NCI-H510A treated with DMSO at 0.1 percent for 48 hours (cell line): ENCODE measurements around the gene TMEM54.
"Not testable (repeated sequence)": the region's sequence is repeated elsewhere in the genome, so short reads cannot be mapped to it uniquely, and the experiment has no call there.

ENCODE experiments used
- DNase-seq: peaks from one replicate; lab custom pipeline; 2025; lab: John Stamatoyannopoulos, UW

The TMEM54 gene

GRCh38 chr1:32919811-32920733, 18.9 kb upstream of the TMEM54 start:
- no peak for DNase-seq

- DNase-seq, result no peak
These were observed 17.0 kb upstream of the TMEM54 start for GRCh38 chr1:32918179-32918578.

DNA sequence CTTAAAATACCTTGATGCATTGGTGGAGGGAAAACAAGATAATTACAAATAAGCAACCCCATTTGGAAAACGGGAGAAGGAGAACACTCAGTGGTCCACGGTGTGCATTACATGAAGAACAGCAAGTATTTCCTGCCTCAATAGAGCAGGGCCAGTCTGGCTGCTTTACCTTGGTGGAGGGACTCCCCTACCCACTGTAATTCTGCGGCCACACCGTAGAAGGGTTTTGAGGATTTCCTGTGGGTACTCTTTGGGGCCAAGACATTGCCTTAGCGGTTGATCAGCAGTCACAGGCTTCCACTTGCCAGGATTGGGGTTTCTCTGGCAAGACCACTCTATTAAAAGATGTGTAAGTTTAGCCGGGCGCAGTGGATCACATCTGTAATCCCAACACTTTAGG, 16.3 kb upstream of the TMEM54 start:
- DNase-seq, result no peak

DNA sequence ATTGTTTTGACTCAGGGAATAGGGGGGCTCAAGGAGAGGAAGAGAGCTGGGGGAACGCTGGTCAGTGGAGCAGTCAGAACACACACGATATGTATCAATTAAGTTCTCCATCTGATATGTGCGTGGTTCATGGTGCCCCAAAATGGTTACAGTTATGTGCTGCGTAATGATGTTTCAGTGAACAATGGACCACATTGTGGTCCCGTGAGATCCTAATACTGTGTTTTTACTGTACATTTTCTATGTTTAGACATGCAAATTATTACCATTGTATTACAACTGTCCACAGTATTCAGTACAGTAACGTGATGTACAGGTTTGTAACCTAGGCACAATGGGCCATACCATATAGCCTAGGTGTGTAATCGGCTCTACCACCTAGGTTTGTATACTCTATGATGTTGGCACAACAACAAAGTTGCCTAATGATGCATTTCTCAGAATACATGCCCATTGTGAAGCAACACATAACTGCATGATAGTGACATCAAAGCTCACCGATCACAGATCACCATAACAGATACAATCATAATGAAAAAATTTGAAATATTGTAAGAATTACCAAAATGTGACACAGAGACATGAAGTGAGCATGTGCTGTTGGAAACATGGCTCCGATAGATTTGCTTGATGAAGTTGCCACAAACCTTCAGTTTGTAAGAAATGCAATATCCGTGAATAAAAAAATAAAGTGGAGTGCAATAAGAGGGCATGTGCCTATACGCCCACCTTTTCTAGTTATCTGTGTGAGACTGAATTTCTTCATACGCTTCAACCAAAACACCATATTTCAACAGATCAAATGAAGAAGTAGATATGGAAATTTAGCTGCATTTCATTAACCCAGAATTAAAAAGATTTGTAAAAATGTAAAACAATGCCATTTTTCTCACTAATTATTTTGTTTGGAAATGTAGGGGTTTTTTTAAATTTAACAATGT, 14.8 kb upstream of the TMEM54 start:
- DNase-seq, result no peak

DNA sequence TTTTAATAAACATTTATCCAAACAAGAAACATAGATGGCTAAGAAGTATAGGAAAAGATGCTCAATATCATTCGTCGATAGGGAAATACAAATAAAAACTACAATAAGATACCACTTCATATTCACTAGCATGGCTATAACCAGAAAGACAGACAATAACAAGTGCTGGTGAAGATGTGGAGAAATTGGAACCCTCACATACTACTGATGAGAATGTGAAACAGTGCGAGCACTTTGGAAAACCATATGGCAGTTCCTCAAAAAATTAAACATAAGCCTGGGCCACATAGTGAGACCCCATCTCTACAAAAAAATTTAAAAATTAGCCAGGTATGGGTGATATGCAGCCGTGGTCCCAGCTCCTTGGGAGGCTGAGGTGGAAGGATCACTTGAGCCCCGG, 9.1 kb upstream of the TMEM54 start:
- no peak for DNase-seq

- no peak for DNase-seq
These were observed 6.2 kb upstream of the TMEM54 start for GRCh38 chr1:32907435-32907834.

DNA sequence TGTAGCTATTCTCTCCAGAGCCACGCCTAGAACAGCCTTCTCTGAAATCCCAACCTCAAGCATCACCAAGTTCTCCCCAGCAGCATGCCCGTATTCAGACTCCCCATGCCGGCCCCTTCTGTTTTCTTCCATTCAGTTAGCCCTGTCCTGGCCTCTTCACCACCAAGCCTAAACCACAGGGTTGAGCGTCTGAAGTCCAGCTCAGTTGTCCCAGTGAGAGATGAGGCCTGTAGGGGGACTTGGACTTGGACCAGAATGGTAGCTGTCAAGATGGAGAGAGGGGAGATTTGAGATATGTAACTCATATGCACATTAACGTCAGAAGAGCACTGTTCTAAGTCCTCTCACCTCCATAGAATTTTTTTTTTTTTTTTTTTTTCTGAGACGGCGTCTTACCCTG, 5.5 kb upstream of the TMEM54 start:
- DNase-seq, result no peak

- DNase-seq, result not testable (repeated sequence)
These were observed 4.4 kb upstream of the TMEM54 start for GRCh38 chr1:32905588-32905987.

DNA sequence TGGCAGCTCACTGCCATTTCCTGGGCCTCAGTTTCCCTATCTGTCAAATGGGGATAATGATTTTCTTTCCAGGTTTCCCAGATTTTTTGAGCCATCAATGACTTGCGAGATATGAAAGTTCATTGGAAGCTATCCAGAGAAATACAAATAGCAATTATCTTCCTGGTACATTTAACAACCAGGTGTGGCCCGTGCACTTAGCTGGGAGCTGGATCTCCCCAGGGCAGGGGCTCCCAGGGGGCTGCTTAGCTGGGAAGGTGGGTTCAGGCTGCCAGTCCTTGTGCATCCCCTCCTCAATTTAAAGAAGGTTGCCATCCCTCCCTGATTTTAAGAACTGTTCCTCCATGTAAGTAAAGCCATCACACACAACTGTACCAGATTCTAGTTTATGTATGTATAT, 3.6 kb upstream of the TMEM54 start:
- no peak for DNase-seq

DNA sequence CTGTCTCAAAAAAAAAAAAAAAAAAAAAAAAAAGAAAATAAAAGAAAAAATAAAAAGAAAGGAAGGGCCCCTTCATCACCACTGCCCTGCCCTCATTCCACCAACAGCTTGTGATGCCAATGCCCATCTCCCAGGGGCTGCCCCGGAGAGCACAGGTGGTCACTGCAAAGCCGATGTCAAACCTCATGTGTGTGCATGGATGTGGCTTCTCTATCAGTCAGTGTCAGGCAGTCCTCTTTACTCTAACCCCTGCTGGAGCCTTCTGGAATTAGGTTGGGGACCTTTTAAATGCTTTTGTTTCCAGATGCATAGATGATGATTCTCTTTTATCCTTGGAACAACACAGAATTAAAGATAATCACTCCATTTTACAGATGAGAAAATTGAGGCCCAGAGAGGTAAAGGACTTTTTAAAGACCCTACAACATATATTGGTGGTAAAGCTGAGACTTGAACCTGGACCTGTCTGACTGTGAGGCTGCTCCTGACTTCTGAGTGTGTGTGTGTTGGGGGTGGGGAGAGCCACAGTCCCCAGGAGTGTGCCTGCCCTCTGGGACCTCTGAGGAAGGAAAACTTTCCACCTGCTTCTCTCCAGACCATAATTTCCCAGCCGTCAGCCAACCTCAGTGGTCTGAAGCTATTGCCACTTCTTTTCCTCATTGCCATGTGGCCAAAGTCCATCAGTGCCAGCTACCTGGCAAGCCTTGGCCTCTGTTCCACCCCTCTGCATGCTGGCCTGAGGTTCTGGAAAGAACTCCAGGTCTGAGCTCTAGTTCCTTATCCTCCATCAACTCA, 3.0 kb upstream of the TMEM54 start:
- DNase-seq, result no peak

DNA sequence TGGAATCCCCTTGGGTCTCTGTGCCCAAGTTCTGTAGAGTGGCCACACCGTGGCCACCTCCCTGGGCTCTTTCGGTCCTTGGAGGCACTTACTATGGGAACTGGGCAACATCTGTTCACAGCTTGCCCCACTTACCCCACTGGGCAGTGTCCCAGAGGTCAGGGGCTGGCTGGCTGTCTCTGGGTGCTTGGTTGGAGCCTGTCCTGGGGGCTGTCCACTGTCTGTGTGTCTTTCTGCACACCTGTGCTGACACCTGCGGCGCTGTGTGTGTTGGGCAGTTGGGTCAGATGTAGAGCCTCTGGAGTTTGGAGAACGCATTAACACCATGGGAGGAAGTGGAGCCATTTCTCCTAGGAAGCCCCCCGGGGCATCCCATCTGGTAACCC, 1.3 kb upstream of the TMEM54 start:
- DNase-seq, result no peak

DNA sequence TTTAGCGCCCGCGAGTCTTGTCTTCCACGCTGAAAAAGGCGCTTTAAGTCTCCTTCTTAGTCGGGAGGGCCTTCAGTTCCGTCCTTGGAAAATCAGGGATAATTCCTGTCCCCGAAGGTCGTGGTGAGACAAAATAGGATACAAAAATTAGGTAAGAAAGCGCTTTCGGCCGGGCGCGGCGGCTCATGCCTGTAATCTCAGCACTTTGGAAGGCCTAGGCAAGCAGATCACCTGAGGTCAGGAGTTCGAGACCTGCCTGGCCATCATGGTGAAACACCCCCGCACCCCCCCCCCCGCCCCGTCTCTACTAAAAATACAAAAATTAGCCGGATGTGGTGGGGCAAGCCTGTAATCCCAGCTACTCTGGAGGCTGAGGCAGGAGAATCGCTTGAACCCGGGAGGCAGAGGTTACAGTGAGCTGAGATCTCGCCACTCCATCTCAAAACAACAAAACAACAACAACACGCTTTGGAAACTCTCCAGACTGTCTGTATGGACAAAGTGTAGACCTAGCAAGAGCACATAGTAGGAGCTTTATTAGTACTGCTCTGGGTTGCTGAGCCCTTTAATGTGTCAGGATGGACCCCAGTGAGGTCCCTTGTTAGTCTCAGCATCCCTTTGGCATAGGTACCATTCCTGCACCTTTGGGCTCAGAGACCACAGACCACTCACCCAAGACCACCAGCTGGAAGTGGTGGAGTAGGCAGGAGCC, 790 bp upstream of the TMEM54 start:
- DNase-seq, result no peak

DNA sequence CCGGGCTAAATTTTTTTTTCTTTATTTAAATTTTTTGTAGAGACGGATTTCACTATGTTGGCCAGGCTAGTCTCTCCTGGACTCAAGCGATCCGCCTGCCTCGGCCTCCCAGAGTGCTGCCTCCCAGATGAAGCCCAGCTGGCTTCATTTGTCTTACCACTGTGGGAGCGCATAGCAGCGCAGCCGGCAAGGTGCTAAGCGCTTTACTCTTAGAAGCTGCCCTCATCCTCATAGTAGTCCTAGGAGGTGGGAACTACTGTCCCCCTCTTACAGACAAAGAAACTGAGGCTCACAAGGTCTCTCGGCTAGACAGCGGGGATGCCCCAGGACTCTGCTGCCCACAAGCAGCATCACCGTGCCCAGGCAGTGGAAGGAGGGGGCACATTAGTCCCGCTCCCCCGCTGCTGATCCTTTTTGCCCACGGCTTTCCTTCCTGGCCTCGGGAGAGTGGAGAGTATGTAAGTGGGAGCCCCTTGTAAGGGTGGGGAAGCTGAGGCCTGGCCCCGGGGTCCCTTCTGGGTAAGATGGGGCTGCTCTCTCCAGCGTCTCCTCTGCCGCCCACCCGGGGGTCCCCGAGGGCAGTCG, 726 bp downstream of the TMEM54 start:
- DNase-seq, result no peak

- no peak for DNase-seq
These were observed 1.4 kb downstream of the TMEM54 start for GRCh38 chr1:32899586-32900296.

DNA sequence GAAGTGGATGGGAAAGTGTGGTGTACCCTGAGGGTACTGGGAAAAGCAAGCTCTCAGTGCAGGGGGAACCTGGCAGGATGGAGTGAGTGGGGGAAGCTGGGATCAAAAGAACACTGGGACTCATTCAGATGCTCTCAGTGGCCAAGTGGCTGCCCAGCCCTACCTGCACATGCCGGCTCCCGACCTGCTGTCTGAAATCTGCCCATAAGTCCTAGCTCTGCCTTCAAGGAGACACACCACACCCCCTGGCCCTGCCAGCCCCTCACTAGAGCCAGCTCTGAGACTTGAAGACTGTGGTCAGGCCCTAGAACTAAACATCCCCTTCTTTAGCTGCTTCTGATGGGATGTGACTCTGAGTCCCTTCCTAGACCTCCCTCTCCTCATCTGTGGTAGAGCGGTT, 2.2 kb downstream of the TMEM54 start:
- DNase-seq, result no peak

- DNase-seq, result no peak
These were observed 3.1 kb downstream of the TMEM54 start for GRCh38 chr1:32898056-32898455.

DNA sequence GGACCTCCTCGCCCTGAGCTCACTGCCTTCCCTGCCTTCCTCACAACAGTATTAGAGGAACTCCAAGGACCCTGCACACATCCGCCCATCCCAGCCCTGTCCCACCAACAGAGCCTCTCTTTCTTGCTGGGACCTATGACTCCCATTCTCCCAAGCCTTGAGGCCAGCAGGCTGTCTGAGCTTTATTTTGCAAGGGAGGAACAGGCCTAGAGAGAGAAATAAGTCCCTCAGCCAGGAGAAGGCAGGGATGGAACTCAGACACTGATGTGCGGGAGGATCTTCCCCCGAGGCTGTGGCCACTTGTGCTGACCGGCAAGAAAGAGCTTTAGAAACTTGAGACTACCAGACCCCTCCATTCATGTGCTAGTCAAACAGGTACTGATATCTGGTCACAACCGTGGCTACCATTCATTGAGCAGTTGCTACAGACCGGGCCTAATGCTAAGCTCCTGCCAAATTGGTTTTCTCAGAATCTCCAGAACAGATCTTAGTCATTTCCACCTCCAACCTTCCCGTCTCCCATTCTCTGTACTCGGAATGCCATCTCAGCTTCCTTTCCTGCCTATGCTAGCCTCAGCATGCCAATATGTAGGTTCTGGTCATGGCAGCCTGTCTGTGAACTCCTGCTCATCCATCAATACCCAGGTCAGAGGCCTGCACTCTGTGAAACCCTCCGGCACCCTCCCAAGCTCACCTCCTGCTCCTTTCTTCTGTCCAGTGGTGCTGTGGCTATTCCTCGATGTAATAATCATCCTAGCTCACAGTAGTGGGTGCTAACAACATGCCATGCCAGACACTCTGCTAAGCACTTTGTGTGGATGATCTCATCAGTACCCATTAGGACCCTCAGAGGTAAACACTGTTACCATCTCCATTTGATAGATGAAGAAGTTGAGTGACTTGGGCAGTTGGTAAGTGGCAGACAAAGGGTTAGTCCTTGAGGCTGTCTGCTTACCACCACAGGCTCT, 3.8 kb downstream of the TMEM54 start:
- no peak for DNase-seq

- DNase-seq, result no peak
These were observed 4.7 kb downstream of the TMEM54 start for GRCh38 chr1:32896451-32896850.
